ENCODE results near the gene ARL13A. TPM values are rescaled to one million over a fixed set of nuclear protein-coding genes. Genes with fewer than 3 reads are reported as not detected.

ARL13A gene
- total RNA-seq, 4 donors from 2014 or later: not detected

DNA sequence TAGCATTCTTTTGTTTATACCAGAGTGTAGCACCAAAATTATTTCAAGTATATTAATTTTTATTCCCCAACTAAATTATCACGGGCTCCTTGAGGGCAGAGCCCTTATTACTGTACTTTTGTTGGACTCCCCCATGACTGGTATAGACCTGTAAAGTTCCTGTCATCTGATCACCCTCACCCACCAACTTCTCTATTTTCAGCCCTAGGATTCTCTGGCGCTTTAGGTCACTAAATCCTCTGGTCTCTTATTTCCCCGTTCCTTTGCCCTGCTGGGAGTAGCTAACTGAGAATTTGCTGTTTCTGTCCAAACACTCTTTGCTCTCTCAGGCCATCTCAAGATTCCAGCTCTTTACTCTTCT, 37.6 kb upstream of the ARL13A start:
- TF ChIP-seq POLR2A (IDR thresholded peaks at IDR 0.05) (no peak), POLR2AphosphoS5 (IDR thresholded peaks at IDR 0.05) (no peak), EP300 (IDR thresholded peaks at IDR 0.05) (no peak)
- TF ChIP-seq, protein P1, sequence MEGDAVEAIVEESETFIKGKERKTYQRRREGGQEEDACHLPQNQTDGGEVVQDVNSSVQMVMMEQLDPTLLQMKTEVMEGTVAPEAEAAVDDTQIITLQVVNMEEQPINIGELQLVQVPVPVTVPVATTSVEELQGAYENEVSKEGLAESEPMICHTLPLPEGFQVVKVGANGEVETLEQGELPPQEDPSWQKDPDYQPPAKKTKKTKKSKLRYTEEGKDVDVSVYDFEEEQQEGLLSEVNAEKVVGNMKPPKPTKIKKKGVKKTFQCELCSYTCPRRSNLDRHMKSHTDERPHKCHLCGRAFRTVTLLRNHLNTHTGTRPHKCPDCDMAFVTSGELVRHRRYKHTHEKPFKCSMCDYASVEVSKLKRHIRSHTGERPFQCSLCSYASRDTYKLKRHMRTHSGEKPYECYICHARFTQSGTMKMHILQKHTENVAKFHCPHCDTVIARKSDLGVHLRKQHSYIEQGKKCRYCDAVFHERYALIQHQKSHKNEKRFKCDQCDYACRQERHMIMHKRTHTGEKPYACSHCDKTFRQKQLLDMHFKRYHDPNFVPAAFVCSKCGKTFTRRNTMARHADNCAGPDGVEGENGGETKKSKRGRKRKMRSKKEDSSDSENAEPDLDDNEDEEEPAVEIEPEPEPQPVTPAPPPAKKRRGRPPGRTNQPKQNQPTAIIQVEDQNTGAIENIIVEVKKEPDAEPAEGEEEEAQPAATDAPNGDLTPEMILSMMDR (IDR thresholded peaks at IDR 0.05): no peak
- 80% methylated on average over 3 of the region's 3 CpGs for WGBS

GRCh38 chrX:100935767-100936166, 33.7 kb upstream of the ARL13A start:
- TF ChIP-seq EP300 (IDR thresholded peaks at IDR 0.05) (no peak), POLR2A (IDR thresholded peaks at IDR 0.05) (no peak)
- TF ChIP-seq, protein P1 (IDR thresholded peaks at IDR 0.05): no peak
- Histone ChIP-seq H3K9me3 (no peaks in the 10 kb centered on the region), H3K27me3 (no peaks in the 10 kb centered on the region), H3K4me3 (no peak overlapping the region), H3K4me1 (no peaks in the 10 kb centered on the region), H3K36me3 (no peaks in the 10 kb centered on the region), H3K27ac (no peak overlapping the region)
- no peak for DNase-seq (ENCODE audit: low spot score in 2 of 2)
- 55% methylated on average over 2 of the region's 2 CpGs for WGBS

More for the DNA sequence above, 37.6 kb upstream of the ARL13A start:
- no peak overlapping the region for H3K4me3 ChIP-seq
- H3K36me3 ChIP-seq: no peaks in the 10 kb centered on the region
- no peaks in the 10 kb centered on the region for H3K9me3 ChIP-seq
- no peaks in the 10 kb centered on the region for H3K27me3 ChIP-seq
- H3K4me1 ChIP-seq: peaks cover 5% of the 10 kb centered on the region
- H3K27ac ChIP-seq: no peak overlapping the region
- no peak for DNase-seq (ENCODE audit: low spot score in 2 of 2)

DNA sequence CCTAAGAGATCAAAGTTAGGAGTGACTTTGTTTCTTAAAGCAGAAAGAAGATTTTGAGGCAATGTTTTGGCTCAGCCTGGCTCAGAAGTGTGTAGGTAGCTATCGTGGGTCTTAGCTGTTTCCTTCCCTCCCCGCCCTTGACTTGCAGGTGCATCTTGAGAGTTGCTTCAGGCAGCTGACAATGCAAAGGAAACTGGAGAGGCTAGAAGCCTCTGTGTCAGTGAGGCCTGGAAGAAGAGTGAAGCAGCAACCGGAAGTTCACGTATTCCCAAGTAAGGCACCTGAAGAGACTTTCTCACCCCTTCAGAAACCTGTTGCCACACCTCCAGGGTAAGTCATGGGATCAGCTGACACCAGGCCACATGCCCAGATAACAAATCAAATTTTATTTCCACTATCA, 30.2 kb upstream of the ARL13A start:
- Histone ChIP-seq H3K36me3 (no peaks in the 10 kb centered on the region), H3K9me3 (no peaks in the 10 kb centered on the region), H3K27me3 (no peaks in the 10 kb centered on the region), H3K27ac (no peak overlapping the region), H3K4me3 (no peak overlapping the region), H3K4me1 (no peaks in the 10 kb centered on the region)
- TF ChIP-seq POLR2A (IDR thresholded peaks at IDR 0.05): no peak
- TF ChIP-seq EP300 (IDR thresholded peaks at IDR 0.05): no peak
- TF ChIP-seq, protein P1 (IDR thresholded peaks at IDR 0.05): no peak
- no peak for TF ChIP-seq POLR2AphosphoS5 (IDR thresholded peaks at IDR 0.05)
- 55% methylated on average over 4 of the region's 4 CpGs for WGBS
- no peak for DNase-seq (ENCODE audit: low spot score in 2 of 2)

DNA sequence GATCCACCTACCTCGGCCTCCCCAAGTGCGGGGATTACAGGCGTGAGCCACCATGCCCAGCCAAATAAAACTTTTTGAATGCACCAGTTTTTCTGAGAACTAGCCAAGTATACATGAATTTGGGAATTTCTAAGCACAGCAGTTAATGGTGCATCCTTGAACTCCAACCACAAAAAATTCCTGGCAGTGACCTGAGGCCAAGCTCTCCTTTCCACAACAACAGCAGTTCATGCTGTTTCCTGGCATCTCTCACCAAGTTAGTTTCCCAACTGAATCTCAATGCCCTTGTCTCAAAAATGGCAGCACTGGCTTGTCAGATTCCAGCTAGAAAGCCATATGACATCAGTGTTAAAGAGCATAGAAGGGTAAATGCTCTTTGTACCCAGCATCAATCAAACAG, 24.9 kb upstream of the ARL13A start:
- 81% methylated on average over 3 of the region's 3 CpGs for WGBS

GRCh38 chrX:100946299-100946927, 23.1 kb upstream of the ARL13A start:
- DNase-seq (ENCODE audit: low spot score in 2 of 2): no peak
- WGBS: 50% methylated on average over 2 of the region's 2 CpGs
- no peaks in the 10 kb centered on the region for H3K27me3 ChIP-seq
- TF ChIP-seq POLR2AphosphoS5 (IDR thresholded peaks at IDR 0.05): no peak
- no peak for TF ChIP-seq POLR2A (IDR thresholded peaks at IDR 0.05)
- no peak for TF ChIP-seq EP300 (IDR thresholded peaks at IDR 0.05)
- TF ChIP-seq, protein P1 (IDR thresholded peaks at IDR 0.05): no peak
- no peaks in the 10 kb centered on the region for H3K9me3 ChIP-seq
- no peak overlapping the region for H3K4me3 ChIP-seq
- no peaks in the 10 kb centered on the region for H3K36me3 ChIP-seq
- no peaks in the 10 kb centered on the region for H3K4me1 ChIP-seq
- H3K27ac ChIP-seq: no peak overlapping the region

More for the DNA sequence above, 24.9 kb upstream of the ARL13A start:
- H3K4me3 ChIP-seq: no peak overlapping the region
- H3K27me3 ChIP-seq: no peaks in the 10 kb centered on the region
- no peaks in the 10 kb centered on the region for H3K9me3 ChIP-seq
- no peaks in the 10 kb centered on the region for H3K36me3 ChIP-seq
- H3K27ac ChIP-seq: no peak overlapping the region
- no peak for TF ChIP-seq POLR2A (IDR thresholded peaks at IDR 0.05)
- no peak for TF ChIP-seq EP300 (IDR thresholded peaks at IDR 0.05)
- no peak for TF ChIP-seq POLR2AphosphoS5 (IDR thresholded peaks at IDR 0.05)
- TF ChIP-seq, protein P1 (IDR thresholded peaks at IDR 0.05): no peak
- no peaks in the 10 kb centered on the region for H3K4me1 ChIP-seq
- no peak for DNase-seq (ENCODE audit: low spot score in 2 of 2)

Data from suprapubic skin (tissue), 4 donors.